ENCODE data around the gene TMUB2. TPM values are rescaled to one million over a fixed set of nuclear protein-coding genes. Genes with fewer than 3 reads are reported as not detected.

Gene TMUB2
- 24.5 and 26.4 TPM in 2 replicates for total RNA-seq

DNA sequence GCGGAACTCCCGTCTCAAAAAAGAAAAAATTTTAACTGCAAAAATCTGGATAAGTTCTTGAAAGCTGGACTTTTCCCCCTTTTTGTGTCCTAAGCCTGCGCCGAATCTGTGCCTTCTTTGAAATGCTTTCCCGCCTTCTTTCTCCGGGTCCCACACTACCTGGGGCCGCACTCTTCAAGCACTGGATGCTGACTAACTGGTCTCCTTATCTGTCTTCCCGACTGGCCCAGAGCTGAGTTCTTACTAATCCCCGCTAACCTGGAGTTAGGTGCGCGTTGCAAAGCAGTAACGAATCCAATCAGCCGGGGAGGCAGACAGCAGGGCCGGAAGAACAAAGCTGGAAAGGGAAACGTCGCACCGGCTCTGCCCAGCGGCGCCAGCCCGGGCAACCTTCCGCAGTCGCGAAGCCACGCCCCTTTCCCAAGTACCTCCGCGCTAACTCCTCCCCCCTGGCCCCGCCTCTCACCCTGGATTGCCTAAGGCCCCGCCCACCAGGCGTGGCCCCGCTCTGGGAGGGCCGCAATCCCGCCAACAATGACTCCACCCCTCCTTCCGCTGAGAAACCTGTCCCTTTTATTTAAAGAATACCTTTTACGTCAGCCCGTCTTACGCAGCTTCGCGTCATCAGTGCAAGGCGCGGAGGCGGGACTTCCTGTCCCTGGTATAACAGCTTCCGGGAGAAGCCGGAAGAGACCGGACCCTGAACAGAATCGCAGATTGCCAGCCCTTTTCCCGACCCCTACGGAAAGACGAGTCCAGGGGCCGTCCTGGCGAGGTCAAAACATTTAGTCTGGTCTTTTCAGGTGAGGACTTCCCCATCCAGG is at the start of gene TMUB2:
TMUB2 (plus strand) TSS at position 666 of the 824 bp plus-strand sequence. CDS start 737 bp downstream, outside the sequence.

GRCh38 chr17:44170499-44171201 is 16.1 kb upstream of the TMUB2 start, which contains the start of gene ASB16:
ASB16 (plus strand) TSS chr17:44170704; CDS start chr17:44170790, 86 bp downstream.

GRCh38 chr17:44199553-44200477 is 13.0 kb downstream of the TMUB2 start, which contains the start of gene ATXN7L3:
ATXN7L3 (minus strand) TSS chr17:44199884; CDS start chr17:44198070, 1,814 bp downstream.

DNA sequence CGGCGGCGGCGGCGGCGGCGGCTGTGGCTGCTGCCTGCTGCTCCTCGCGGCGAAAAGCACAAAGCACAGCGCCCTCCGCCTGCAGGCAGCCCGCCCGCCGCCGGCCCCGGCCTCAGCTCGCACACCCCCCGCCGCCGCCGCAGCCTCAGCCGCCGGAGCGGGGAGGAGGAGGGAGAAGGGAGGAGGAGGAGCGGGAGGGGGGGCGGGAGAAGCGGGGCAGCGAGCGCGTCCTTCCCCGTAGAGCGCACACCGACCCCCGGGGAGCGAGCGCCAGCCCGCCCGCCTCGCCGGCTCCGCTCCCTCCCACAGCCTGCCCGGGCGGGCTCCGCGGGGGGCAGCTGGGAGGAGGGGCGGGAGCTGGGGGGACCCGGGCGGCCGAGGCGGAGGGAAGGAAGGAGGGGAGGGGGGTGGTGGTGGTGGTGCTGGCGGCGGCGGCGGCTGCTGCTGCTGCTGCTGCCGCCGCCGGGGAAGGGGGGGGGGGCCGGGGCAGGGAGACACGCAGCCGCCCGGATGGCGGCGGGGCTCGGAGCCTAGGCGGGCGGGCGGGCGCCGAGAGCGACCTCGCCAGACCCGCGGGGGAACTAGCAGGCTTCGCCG is 32.9 kb downstream of the TMUB2 start, which contains the start of gene UBTF:
UBTF (minus strand) TSS at position 60 of the 597 bp plus-strand sequence. CDS start 1,446 bp downstream, outside the sequence.

Other genes starting within 250 kb of the TMUB2 start
- not detected in 2 replicates for gene PPY, start 244.5 kb upstream of the TMUB2 start, total RNA-seq
- 0.09 TPM in 1 of 2 replicates, not detected in the other for gene PYY, start 233.0 kb upstream of the TMUB2 start, total RNA-seq
- gene NAGS, start 182.3 kb upstream of the TMUB2 start, total RNA-seq = 1.5 and 6.1 TPM in 2 replicates
- 43.0 and 80.5 TPM in 2 replicates for gene TMEM101, start 172.0 kb upstream of the TMUB2 start, total RNA-seq
- 26.1 and 44.3 TPM in 2 replicates for gene LSM12, start 120.3 kb upstream of the TMUB2 start, total RNA-seq
- 22.0 and 27.1 TPM in 2 replicates for gene G6PC3, start 116.2 kb upstream of the TMUB2 start, total RNA-seq
- gene HDAC5, start 63.3 kb upstream of the TMUB2 start, total RNA-seq = 27.3 and 48.3 TPM in 2 replicates
- under 0.01 and 1.4 TPM in 2 replicates for gene HROB, start 45.0 kb upstream of the TMUB2 start, total RNA-seq
- gene ASB16, start 16.3 kb upstream of the TMUB2 start, total RNA-seq = 0.09 TPM in 1 of 2 replicates, not detected in the other
- gene ATXN7L3, start 12.9 kb downstream of the TMUB2 start, total RNA-seq = 37.7 and 49.5 TPM in 2 replicates
- gene UBTF, start 32.7 kb downstream of the TMUB2 start, total RNA-seq = 34.1 and 41.9 TPM in 2 replicates
- gene SLC4A1, start 81.2 kb downstream of the TMUB2 start, total RNA-seq = not detected in 2 replicates
- gene RUNDC3A, start 121.6 kb downstream of the TMUB2 start, total RNA-seq = 0.09 and 0.59 TPM in 2 replicates
- gene SLC25A39, start 137.9 kb downstream of the TMUB2 start, total RNA-seq = 63.0 and 87.0 TPM in 2 replicates
- gene GRN, start 158.3 kb downstream of the TMUB2 start, total RNA-seq = 292 and 344 TPM in 2 replicates
- 3.4 and 4.2 TPM in 2 replicates for gene FAM171A2, start 176.9 kb downstream of the TMUB2 start, total RNA-seq
- under 0.01 and 0.14 TPM in 2 replicates for gene ITGA2B, start 202.7 kb downstream of the TMUB2 start, total RNA-seq

All from smooth muscle cell of the umbilical artery (primary cell).